GM18907 (cell line): ENCODE data around the gene CEMIP.
"Not testable (repeated sequence)": the region's sequence is repeated elsewhere in the genome, so short reads cannot be mapped to it uniquely, and the experiment has no call there.

Experiments used
- ATAC-seq: cut with Tn5 transposase; IDR thresholded peaks from one replicate; pipeline ENCODE4 v1.9.1; 2021; ENCODE audit warnings: mild to moderate bottlenecking, moderate library complexity; ENCODE audit not compliant: unreplicated experiment

The CEMIP gene

DNA sequence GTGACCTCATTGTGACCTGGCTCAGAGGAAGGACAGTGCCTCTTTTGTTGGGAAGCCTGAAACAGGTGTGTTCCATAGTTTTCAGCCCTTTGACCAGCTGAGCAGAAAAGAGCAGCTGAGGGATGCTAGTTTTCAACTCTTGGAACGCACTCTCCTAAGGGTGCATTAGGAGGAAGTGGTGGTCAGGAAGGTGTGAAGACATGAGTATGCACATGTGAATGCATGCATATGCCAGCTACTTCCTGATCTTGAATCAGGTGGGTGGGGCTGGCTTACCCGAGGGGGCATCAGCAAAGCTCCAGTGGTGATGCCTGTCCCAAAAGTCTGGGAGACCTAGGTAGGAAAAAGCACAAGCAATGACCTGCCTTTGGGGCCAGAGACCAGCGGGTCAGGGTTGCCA is 23.3 kb upstream of the CEMIP start:
- ATAC-seq = no peak

DNA sequence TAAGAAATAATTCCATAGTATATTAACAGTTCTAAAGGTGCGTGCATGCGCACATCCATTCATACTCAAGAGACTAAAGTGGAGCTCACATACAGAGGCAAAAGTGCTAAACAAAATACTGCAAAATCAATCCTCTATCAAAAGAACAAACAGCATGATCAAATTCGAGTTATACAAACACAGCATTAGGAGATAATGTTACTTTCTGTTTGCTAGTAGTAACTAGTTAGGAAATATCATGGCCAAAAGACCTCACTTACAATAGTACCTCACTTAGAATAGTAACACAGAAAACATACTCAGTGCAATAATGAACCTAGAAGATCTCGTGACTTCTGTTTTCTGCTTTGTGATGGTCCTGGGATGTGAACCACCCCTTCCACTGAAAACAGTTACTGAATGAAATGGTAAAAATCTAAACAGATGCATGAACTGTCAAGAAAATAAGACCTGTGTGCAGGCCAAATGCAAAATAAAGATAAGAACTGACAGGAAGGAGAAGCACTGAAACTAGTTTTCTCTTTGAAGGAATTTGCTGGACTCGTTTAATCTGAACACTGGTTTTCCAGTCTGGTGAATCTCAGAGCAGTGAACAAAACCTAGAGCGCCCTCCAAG is 20.9 kb upstream of the CEMIP start:
- ATAC-seq = no peak

DNA sequence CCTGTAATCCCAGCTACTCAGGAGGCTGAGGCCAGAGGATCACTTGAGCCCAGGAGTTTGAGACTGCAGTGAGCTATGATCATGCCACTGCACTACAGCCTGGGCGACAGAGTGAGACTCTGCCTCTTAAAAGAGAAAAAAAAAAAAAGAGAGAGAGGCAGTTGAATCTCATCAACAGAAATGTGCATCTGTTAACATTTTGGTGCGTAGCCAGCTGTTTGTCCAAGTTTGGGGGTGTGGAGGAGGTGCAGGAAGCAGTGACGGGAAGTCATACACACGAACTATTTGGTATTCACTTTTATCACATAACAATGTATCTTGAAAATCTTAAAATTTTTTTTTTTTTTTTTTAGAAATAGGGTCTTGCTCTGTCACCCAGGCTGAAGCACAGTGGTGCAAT is 18.2 kb upstream of the CEMIP start:
- no peak for ATAC-seq

DNA sequence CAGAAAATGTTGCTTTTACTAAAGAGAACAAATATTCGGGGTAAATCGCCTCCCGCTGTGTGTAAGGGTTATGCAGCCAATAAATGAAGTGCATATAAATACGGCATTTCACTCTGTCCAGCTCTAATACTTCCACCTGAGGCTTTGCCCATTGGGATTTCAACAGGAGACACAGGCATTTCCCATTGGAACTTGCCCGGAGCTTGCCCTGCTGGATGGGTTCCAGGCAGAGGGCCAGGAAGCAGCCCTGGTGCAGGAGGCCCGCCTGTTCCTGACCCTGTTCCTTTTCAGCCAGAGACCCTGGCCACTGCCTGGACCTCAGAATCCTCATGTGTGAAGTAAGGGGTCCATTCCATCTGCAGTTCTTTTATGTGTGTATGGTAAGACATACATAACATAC is 17.4 kb upstream of the CEMIP start:
- ATAC-seq = no peak

DNA sequence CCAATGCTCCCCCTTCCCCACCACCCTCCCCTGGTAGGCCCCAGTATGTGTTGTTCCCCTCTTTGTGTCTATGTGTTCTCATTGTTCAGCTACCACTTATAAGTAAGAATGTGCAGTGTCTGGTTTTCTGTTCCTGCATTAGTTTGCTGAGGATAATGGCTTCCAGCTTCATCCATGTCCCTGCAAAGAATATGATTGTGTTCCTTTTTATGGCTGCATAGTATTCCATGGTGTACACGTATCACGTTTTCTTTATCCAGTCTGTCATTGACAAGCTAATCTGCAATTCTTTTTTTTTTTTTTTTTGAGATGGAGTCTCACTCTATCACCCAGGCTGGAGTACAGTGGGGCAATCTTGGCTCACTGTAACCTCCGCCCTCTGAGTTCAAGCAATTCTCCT is 15.9 kb upstream of the CEMIP start:
- ATAC-seq = not testable (repeated sequence)

DNA sequence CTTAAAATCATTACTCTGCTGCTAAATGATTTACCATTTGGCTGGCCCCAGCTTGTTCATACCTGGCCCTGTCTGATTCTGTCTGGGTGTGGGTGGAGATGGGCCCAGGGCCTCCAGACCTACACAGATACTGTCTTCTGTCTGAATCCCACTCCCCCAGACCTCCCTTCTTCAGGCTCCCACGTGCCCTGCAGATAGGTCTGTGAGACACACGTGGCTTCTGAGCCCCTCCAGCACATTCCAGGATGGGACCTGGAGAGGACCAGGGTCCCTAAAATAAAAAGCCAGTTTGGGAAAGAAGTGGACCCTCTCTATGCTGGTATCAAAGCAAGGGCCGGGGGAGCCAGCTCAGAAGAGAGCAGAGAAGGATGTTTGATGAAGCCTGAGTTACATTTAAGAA is 14.6 kb upstream of the CEMIP start:
- ATAC-seq = no peak

DNA sequence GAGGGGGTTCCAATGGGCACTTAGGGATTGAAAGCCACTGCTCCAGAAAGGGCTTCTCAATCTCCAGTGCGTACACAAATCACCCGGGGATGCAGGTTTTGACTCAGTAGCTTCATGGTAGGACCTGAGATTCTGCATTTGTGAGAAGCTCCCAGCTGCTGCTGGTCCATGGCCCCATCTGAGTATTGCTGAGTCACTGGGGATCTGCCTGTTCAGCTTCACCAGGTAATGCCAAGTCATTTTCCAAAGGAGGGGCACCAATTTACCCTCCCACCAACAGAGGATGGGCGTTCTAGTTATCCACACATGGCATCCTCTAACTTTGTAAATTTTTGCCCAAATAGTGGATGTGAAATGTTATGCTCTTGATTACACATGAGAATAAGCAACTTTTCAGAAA is 12.9 kb upstream of the CEMIP start:
- no peak for ATAC-seq

DNA sequence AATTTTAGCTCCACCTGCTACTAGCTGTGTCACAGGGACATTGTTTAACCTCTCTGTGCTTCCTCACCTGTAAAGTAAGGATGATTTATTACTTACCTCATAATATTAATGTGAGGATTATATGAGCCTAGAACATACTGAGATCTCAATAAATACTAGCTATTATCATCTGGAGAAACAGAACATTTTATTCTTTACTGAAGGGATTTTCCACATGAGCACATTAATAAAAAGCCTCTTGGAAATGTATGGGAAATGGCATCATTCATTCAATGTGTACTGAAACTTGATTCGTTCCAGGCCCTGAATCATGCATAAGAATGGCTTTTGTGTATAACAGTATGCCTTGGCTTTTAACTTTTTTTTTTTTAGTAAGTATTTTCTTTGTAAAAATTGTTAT is 11.0 kb upstream of the CEMIP start:
- no peak for ATAC-seq

DNA sequence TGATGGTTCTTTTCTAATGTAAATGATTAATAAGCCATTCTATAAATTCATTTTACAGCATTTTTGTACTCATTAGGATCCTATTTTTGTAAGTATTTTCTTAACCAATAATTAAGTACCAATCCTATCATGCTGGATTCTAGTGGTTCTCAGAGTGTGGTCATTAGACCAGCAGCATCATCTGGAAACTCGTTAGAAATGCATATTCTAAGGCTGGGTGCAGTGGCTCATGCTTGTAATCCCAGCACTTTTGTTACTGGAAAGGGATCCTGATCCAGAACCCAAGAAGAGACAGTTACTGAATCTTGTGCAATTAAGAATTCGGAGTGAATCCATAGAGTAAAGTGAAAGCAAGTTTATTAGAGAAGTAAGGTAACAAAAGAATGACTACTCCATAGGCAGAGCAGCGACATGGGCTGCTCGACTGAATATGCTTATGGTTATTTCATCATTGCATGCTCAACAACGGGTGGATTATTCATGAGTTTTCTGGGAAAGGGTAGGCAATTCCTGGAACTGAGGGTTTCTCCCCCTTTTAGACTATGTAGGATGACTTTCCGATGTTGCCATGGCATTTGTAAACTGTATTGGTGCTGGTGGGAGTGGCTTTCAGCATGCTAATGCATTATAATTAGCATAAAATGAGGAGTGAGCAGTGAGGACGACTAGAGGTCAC is 9.9 kb upstream of the CEMIP start:
- no peak for ATAC-seq

DNA sequence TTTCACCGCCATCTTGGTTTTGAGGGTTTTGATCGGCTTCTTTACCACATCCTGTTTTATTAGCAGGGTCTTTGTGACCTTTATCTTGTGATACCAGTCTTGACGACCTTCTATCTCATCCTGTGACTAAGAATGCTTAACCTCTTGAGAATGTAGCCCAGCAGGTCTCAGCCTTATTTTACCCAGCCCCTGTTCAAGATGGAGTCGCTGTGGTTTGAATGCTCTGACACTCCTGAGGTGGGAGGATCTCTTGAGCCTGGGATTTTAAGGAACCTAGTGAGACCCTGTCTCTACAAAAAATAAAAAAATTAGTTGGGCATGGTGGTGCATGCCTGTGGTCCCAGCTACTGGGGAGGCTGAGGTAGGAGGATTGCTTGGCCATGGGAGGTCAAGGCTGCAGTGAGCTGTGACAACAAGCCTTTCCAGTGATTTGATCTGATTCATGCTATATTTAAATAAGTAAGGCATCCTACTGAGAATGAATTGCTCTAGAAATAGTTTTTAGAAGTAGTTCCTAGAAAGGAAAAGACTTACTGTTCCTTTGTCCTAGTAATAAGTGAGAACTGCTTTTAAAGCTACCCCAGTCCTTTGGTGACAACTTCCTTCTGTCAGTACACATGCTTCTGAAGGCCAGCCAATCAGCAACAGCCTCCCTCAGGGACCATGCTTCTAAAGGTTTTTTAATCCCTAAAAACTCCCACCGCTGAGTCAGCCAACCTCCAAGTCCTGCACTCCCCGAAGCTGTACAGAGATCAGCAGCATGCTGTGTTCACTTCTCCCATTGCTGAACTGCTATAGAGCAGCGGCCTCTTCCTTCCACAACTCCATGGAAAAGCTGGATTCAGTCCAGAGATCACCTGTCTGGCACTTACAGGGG is 9.1 kb upstream of the CEMIP start:
- no peak for ATAC-seq

DNA sequence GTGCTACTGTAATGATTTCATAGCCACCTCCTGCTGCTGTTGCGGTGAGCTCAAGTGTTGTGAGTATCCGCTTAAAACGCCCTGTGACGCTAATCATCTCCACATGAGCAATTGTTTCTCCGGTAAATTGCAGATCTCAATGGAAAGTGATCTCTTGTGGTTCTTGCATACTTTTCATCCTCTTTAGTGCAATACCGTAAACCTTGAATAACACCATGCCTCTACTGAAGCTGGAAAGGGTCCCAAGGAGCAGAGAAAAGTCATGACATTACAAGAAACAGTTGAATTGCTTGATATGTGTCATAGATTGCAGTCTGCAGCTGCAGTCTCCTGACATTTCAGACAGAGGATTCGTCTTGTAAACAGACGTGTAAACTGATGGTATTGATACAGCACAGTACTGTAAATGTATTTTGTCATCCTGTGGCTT is 6.0 kb upstream of the CEMIP start:
- no peak for ATAC-seq

DNA sequence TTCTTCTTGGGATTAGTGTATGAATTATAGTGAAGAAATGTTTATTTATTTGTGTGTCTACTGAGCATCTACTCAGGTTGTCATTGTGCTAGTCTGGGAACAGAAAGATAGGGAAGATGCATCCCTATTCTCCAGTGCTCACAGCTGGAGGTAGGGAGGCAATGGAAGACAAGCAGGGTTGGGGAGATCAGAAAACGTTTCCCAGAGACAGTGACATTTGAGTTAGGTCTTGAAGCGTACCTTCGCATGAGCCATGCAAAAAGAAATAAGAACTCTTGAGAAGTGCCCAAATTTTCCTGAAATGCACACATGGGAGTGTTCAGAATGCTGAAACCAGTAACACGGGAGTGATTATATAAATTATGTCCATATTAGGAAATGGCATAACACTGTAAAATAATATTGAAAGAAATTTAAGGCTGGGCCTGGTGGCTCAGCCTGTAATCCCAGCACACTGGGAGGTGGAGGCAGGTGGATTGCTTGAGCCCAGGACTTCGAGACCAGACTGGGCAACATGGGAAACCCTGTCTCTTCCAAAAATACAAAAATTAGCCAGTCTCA is 5.3 kb upstream of the CEMIP start:
- ATAC-seq = no peak

DNA sequence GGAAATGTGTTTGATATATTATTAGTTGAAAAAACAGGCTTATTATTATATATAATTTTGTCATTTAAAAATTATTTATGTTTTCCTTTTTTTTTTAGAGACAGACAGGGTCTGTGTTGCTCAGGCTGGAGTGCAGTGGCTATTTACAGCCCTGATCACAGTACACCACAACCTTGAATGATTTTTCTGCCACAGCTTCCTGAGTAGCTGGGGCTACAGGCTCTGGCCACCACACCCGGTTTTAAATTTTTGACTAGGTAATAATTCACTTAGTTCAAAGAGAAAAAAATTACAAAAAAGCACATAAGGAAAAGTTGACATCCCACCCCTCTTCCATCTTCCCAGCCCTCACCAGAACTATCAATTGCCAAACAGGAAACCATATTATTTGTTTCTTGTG is 4.7 kb upstream of the CEMIP start:
- no peak for ATAC-seq

DNA sequence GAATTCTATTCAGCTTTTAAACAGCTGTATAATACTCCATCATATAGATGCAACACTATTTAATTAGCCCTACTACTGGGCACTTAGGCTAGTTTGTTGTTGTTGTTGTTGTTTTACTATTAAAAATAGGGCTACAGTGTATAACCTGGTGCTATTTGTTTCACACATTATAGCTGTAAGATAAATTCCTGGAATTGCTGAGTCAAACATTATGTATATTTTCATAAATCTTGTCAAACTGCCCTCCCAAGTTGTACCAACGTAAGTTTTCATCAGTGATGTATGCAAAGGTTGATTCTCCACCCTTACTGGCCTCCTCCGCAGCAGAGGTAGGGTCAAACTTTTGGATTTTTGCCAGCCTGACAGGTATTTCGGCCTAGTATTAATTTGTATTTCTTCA is 3.8 kb upstream of the CEMIP start:
- no peak for ATAC-seq

DNA sequence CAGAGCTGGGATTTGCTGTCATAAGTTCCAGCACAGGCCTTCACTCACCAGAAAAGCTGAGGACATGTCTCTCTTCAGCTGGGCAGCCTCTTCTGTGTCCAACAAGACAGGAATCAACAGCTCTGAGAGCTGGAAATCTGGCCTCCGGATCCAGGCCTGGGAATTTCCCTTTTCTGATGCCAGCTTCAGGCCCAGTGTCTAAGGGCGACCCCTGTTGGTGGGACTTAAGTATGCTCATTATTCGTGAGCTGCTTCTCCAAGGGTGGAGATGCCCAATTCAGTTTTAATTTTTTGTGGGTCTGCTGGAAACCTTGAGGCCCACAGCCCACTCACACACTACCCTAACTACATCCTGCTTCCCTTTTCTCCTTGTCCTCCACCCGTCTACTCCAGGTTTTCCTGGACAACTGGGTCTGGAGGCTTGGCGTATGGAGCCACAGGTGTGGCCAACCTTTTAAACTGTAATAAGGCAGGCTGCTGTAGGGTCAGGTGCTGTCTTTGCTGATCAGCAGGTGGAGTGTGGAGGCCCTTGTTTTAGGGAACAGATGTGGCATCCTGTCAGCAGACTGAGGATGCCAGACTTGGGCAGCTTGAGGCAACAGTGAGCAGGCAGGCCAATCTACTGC is 2.6 kb upstream of the CEMIP start:
- ATAC-seq = no peak

DNA sequence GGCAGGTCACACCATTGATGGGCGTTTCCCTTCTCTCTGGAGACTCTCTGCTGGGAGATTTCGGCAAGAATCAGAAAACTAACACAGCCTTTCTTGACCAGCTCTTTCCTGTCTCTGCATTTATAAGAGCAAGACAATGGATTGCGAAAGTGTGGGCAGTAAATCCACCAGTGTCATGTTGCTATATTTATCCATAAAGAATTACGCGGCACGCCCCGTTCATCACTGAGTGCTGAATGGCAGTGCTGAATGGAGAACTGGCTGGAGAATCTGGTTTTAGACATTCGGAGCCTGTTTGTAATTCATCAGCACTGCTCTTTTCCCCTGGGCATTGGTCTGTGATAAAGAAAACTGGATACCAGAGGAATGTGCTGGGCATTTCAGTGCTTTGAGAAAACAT is 2.0 kb upstream of the CEMIP start:
- ATAC-seq = no peak

DNA sequence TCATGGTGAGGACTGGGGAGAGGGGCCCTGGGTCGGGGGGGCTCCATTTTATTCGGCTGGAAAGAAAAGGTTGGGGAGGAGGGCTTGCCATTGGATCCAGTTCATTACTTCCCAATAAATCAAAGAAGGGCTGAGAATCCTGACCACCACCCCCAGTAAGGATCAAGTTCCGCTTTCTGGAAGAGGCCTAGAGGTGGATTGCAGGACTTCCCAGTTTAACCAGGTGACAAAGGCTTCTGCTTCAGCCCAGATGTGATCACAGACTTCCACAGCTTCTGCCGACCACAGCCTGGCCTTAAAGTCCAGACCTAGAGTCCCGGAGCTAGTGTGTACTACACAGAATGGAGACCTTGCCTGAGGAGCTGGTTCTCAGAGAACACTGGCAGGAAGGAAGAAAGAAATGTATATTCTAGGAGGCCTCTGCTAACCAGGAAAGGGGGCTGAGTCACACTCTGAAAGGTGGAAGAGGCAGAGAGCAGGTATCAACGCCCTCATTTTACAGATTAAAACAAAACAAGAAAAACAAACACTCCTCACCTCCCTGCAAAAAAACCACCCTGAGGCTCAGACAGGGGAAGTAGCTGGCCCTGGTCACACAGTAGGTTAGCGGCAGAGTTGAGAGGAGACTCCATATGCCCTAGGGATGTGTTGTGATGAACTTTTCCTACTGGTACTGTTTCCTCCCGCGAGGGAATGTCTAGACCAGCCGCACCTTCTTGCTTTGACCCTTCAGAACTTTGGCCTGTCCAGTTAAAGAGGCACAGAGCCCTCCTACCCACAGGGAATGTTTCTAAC is 1.1 kb upstream of the CEMIP start:
- no peak for ATAC-seq

DNA sequence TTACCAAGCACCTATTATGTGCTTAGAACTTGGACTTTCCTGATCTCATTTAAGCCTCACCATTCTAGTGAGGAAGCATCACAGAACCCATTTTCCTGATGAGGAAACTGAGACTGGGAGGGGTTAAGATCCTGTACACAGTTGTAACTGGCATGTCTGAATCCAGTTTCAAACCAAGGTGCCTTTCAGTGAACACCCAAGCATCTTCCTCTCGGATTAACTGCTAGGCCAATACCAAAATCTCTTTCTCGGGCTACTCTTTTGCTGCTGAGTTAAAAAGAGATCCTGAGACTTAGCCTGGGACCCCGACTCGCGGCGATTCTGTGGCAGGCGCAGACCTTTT is 578 bp upstream of the CEMIP start:
- no peak for ATAC-seq

DNA sequence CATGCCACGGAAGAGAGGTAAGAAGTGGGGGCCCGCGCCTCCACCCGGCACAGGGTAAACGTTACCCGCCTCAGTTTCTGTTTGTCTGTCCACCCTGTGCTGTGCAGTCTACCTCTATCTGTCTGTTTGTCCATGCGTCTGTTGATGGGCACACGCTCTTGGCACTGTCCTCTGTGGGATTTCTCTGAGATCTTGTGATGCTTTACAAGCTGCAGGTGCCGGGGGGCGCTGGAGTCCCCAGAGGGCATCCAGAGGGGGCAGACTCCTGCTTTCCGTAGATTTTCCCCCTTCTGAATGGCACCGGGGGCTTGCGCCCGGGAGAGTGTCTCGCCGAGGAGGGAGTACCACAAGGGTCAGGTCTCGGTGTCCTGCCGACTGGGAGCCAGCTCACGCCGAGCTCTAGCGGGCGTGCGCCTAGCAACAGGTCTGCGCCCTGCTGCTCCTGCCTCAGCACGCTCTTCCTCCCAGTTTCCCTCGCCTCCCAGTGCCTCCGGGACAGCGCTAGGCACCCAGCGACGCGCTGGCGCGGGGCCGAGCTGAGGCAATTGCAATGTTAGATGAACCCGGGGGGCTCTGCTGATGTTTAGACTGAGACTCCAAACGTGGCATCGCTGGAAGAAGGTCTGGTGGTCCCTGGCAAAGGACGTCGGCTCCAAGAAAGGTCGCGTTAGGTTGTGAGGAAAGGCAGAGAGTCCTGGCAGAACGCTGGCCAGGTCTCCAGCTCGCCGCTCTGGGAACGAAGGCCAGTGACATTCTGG is 667 bp downstream of the CEMIP start:
- no peak for ATAC-seq
